GM18511 (cell line): Measurements from ENCODE around the gene PRSS27.
"Not testable (repeated sequence)": the region's sequence is repeated elsewhere in the genome, so short reads cannot be mapped to it uniquely, and the experiment has no call there.

ENCODE experiments used
- ATAC-seq: cut with Tn5 transposase; IDR thresholded peaks from one replicate; pipeline ENCODE4 v1.9.1; 2021; ENCODE audit warnings: mild to moderate bottlenecking, moderate library complexity; ENCODE audit not compliant: unreplicated experiment

PRSS27 gene

DNA sequence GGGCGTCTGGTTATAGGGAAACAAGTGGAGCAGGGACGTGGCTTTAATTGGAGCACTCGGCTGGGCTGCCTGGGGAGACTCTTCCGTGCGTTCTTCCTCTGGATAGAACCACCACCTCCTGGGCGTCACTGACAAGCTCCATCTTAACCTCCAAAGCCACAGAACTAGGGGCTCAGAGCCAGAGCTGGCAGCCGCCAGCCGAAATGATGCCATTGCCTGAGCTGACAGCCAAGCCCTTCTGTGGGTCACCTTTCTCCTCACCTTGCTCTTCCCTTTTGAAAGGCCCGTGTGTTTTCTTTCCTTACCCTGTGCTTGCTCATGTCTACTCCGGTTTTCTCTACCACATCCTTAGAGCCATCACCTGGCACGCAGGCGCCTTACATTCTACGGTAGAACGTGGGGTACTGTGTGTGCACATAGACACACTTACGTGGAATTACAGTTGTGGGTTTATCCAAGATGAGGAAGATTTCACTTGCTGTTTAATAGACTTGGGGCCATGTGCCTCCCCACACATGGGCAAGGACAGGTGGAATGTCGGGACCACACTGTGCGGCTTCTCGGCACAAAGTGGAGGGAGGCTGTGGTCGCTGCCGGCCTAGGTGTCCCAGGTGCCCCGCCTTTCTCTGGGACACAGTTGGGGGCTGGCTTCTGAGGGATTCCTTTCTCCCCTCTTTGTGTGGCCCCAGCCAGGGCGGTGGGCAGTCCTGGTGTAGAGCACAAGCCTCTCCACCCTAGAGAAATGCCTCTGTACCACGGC, 41.6 kb downstream of the PRSS27 start:
- not testable (repeated sequence) for ATAC-seq

DNA sequence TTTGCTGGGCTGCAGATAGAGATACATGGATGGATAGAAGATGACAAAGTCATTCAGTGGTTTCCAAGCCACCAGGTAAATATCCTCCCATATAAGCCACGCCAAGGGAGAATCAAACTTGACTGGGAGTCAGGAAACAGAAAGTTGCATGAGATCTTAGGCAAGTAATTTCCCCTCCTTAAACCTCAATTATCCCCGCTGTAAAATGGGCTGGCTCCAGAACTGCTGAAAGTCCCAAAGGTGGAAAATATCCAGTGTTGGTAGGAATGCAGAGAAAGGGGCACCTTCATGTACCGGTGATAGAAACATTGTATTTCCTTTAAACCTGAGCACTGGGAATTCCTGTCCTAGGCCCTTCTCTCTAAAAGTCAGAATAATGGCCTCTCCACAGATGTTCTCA, 43.1 kb downstream of the PRSS27 start:
- not testable (repeated sequence) for ATAC-seq

- ATAC-seq = no peak
Observed at GRCh38 chr16:2675714-2676113, 44.3 kb downstream of the PRSS27 start.

DNA sequence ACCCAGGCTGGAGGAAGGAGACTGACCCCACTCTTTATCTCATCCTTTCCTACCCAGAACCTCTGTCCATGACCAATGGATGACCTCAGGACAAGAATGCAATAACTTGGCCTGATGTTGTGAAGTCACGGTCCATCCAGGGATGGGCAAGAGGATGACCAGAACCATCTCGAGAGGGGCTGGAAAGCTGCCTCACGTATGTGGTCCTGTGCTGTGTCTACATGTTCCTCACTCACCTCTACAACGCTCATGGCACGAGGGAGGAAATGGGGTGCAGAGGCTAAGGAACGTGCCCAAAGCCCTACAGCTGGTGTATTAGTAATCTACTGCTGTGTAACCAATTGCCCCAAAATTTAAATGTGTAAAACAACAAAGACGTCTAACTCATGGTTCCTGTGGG, 45.0 kb downstream of the PRSS27 start:
- ATAC-seq = no peak

GRCh38 chr16:2673066-2673999, 46.7 kb downstream of the PRSS27 start:
- peak; percentile 92 for ATAC-seq

- ATAC-seq = no peak
Observed at GRCh38 chr16:2671741-2672140, 48.3 kb downstream of the PRSS27 start.

- not testable (repeated sequence) for ATAC-seq
Observed at GRCh38 chr16:2671193-2671592, 48.8 kb downstream of the PRSS27 start.

DNA sequence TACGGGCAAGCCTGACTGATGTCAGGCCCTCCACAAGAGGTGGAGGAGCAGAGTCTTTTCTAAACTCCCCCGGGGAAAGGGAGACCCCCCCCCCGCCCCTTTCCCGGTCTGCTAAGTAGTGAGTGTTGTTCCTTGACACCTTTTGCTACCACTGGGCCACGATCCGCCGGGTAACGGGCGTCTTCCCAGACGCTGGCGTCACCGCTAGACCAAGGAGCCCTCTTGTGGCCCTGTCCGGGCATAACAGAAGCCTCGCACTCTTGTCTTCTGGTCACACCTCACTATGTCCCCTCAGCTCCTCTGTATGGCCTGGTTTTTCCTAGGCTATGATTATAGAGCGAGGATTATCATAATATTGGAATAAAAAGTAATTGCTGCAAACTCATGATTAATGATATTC, 50.0 kb downstream of the PRSS27 start:
- ATAC-seq = not testable (repeated sequence)

GRCh38 chr16:2669587-2669986, 50.4 kb downstream of the PRSS27 start:
- not testable (repeated sequence) for ATAC-seq

- ATAC-seq = not testable (repeated sequence)
Observed at GRCh38 chr16:2666671-2667070, 53.4 kb downstream of the PRSS27 start.

DNA sequence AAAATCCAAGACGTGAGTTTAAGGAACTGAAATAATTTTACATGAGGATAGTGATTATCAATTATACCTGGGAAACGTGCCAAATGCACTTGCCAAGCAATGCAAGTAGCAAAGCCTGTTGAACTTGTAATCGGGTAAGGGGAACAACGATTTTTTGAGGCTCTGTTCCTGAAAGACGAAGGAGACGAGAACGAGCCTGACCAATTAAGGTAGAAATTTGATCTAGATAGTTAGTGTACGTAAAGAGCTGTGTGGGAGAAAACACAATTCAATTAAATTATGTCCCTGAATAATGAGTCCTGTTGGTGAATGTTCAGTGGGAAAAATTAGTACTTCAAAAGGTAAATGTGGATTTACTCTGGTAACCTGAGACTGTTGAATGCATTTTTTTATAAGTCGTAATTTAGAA, 55.4 kb downstream of the PRSS27 start:
- ATAC-seq = no peak

DNA sequence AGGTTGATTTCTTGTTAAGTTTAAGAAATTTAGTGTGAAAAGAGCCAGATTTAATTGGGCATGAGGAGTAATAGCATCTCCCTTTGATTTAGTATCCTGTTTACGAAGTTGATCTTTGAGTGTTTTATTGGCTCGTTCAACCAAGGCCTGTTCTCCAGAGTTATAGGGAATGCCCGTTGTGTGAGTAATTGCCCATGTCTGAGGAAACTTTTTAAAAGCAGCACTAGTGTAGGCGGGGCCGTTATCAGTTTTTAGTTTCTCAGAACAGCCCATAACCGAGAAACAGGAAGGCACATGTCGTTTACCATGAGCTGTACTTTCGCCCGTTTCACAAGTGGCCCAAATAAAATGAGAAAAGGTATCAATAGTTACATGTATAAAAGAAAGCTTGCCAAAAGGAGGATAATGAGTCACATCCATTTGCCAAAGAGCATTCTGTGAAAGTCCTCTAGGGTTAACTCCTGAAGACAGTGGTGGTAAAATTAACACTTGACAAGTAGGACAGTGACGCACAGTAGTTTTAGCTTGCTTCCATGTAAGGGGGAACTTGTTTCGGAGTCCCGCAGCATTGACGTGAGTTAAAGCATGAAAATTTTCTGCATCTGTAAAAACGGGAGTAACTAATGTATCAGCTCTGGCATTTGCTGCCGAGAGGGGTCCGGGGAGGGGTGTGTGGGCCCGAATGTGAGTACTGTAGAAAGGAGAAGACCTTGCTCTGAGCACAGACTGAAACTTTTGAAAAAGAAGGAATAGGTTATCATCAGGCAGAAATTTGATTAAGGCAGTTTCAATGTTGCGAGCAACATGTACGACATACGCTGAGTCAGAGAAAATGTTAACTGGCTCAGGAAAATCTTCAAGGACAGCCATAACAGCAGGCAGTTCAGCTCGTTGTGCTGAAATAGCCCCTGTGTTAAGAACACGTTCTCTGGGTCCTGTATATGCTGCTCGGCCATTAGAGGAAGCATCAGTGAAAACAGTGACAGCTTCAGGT, 56.2 kb downstream of the PRSS27 start:
- no peak for ATAC-seq
